DMS153 treated with DMSO at 0.1 percent for 48 hours (cell line): ENCODE measurements around the gene LSM7.

Experiments used
- DNase-seq: peaks from one replicate; lab custom pipeline; 2025; ENCODE audit not compliant: unreplicated experiment; lab: John Stamatoyannopoulos, UW

LSM7 gene

DNA sequence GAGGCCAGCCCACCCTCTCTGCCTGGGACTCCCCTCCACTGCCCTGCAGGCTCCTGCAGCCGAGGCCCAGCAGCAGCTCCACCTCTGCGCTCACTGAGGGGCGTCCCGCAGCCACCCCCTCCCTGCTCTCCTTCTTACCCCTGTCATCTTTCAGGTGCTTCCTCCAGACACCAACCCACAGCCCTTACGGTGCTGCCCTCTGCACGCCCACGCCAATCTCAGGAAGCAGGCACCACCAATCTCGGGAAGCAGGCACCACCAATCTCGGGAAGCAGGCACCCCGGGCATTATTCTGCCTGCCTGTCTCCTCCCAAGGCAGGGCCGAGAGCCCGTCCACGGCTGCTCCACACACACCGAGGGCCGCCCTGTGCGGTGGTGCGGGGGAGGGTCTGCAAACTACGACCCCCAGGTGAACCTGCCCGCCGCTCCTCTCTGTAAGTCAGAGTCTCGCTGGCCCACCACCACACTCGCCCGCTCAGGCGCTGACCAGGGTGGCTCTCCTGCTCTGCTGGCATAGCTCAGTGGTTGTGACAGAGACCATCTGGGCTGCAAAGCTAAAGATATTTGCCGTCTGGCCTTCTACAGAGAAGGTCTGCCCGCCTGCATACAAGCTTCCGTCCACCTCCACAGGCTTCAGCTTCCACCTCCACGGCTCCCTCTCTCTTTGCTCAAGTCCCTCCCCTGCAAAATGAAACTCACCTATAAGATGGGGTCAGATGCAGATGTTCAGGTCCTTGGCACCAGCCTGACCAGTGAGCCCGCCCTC is 2.9 kb downstream of the LSM7 start:
- no peak for DNase-seq

DNA sequence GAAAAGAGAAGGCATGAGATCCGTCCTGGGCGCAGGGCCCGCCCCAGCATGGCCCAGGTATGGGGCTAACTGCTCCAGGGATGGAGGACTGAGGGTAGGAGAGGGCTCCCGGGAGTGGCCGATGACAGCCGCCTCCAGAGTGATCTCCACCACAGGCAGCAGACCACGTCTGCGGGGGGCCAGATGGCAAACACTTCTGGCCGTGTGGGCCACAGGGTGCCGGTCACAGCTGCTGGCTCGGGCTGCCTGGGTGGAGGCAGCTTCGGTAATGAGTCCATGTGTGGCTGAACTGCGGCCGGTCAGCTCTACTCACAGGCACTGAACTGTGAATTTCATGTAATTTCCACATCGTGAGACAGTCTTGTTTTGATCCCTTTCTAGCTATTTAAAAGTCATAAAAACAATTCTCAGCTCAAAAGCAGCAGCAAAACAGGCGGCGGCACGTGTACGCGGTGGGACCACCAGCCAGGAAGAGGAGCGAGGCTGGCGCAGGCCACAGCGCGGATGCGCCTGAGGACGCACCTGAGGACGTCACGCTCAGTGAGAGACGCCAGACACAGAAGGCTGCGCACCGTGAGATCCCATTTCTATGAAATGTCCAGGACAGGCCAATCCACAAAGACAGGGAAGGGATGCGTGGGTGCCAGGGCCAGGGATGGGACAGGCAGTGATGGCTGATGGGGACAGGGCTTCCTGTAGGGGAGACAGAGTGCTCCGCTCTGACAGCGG is 4.0 kb downstream of the LSM7 start:
- DNase-seq, result no peak

DNA sequence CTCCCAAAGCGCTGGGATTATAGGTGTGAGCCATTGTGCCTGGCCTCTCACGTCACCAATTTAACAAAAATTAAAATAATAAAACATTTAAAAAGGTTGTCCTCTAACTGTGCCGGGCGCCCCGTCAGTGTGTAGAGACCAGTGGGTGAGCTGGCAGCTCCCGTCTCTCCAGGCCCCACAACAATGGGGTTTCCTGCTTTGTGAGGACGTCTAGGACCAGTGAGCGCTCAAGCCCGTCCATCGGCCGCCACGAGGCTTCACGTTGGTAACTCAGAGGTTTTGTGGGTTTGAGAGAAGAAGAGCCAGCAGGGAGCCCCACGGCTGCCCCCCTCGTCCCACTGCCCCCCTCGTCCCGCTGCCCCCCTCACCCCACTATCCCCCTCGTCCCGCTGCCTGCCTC is 4.7 kb downstream of the LSM7 start:
- no peak for DNase-seq

DNA sequence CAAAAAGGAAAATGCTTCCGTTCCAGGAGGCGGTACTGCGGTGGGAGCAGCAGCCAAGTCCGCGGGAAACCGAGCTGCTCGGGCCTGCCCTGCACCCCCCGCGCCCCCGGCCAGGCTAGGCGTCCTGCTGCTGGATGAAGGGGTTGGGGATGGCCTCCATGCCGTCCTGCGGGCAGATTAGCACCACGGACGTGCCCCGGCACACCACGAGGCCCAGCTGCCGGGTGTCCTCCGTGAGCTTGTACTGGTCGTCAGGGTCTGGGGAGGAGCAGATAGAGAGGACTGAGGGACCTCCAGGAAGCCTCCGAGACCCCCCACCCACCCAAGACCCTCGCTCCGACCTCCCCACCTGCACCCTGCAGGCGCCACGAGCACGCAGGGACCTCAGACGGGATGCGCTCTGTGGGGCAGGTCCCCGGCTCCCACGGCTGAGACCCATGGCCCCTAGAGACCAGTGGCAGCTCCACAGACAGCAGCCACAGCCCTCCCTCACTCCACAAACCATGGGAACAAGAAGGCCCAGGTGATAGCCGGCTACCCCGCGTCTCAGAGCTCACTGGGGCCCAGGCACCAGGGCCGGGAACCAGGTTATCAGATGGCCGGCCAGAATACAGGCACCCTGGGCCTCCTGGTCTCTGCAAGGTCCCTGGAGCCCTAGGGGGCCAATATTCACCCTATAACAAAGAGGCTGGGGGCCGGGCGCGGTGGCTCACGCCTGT is 6.7 kb downstream of the LSM7 start:
- DNase-seq, result no peak

DNA sequence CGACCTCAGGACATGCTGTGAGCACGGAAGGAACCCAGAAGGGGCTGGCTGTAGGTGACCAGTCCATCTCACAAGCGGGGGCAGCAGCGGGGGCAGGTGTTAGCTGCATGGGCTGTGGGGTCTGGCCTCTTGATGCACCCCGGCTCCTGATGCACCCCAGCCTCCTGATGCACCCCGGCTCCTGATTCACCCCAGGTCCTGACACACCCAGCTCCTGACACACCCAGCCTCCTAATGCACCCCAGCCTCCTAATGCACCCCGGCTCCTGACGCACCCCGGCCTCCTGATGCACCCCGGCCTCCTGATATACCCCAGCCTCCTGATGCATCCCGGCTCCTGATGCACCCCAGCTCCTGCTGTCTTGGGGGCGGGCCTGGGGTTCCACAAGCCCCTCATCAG is 7.4 kb downstream of the LSM7 start:
- DNase-seq, result no peak

DNA sequence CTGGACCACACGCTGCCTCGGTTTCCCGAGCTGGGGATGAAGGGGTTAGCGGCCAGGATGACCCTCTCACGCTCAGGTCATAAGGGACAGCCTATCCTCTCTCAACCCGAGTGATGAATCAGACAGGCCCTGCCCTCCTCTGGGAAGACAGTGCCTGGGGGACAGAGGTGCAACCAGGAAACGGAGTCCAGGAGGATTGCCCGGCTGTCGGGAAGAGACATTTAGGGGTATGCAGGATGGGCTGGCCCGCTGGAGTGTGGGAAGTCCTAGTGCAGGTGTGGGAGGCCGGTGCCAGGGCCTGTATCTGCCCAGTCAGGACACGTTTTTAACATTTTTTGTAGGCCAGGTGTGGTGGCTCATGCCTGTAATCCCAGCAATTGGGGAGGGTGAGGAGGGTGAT is 8.3 kb downstream of the LSM7 start:
- DNase-seq, result no peak

DNA sequence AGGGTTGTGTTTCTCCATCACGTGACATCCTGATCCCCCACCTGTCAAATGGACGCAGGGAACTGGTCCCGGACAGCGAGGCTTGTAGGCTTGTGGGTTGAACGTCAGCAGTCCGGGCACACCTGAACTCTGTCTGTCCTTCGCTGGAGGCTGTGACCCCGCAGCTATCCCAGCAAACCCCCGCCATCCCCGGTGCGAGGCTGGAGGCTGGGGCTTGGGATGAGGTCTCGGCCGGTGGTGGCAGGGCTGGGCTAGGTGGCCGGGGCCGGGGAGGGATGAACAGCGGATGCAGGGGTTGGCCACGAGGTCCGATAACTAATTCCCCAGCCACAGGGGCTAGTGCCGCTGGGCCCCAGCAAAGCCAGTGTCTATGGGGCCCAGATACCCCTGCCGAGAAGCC is 8.8 kb downstream of the LSM7 start:
- DNase-seq, result no peak

DNA sequence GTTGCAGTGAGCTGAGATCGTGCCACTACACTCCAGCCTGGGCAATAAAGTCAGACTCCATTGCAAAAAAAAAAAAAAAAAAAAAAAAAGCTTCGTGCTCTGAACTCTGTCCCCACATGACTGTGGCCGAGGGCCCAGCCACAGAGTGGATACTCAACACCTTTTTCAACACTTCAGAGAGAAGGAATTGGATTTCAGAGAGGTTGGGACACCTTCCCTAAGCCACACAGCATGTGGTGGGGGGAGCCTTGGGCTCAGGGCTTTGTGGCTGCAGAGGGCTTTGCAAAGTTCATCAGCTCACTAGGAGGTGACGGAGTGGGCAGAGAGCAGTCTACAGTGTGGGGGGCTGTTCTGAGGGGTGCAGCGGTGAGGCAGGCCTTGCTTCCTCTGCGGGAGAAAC is 9.5 kb downstream of the LSM7 start:
- DNase-seq, result no peak

DNA sequence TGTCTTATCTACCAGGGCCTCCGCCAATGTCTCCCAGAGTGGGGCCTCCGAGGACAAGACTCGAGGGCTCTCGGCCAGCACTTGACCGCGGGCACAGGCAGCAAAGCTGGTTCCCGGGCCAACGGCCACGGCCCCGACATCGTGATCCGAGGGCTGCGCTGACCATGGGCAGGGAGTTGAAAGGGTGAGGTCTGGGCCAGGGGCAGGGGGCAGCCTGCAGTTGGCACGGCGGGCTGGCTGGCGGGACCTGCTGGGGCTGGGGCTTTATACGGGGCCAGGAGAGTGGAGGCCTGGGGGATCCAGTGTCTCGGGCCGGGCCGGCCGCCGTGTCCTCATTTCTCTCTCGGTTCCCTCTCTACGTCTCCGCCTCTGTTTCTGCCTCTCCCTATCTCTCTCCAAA is 10.6 kb downstream of the LSM7 start:
- no peak for DNase-seq

DNA sequence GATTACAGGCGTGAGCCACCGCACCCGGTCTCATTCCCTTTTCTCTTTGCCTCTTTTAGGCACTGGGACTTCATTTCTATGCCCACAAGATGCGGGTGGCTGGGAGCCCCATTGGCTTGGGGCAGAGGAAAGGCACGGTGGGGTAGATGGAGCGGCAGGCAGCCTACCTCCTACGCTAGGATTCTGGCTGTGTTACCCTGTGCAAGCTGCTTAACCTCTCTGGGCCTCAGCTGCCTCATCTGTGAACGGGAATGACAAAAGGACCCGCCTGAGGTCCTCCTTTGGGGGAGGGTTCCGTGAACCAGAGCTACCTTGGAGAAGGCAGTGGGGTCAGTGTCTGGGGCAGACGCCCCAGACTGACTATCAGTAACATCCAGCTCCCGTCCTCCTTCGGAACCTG is 11.1 kb downstream of the LSM7 start:
- DNase-seq, result no peak

DNA sequence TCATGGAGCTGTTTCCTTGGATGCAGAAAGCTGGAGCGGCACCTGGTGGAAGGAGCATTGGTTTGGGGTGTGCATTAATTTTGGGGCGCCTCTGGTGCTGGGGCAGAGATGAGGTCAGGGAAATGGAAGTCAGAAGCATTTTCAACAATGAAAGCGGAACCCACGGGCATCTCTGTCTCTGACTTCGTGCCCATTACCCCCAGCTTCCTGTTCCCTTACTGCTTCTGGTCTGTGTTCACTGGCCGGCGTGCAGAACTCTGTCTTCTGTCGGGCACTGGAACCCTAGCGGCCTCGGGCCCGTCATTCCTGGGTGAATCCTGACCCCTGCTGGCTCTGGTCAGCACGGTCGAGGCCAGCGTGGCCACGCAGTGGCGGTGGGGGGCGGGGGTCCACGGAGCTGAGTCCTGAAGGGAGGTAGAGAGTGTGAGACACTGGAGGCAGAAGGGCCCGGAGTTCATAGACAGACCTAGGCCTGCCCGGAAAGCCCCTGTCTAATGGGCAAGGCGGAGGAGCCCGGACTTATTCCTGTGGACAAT is 12.5 kb downstream of the LSM7 start:
- no peak for DNase-seq

DNA sequence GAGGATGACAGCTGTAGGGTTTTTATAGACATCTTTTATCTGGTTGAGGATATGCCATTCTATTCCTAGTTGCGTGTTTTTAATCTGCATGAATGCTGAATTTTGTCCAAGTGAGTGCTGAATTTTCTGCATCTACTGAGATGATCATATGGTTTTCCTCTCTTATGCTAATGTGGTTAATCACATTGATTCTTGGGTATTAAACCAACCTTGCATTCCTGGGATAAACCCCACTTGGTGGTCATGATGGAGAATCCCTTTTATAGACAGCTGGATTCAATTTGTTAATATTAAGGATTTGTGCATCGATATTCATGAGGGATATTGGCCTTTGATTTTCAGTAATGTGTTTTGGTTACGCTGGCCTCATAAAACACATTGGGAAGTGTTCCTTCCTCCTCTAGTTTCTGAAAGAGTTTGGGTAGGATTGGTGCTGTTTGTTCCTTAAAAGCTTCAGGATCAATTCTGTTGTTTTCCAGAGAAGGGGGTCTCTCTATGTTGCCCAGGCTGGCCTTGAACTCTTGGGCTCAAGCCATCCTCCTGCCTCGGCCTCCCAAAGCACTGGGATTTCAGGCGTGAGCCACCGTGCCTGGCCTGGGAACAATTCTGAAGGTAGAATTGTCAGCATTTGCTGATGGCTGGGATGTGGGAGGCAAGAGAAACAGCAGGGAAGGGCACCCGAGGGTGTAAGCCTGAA is 13.1 kb downstream of the LSM7 start:
- DNase-seq, result no peak

DNA sequence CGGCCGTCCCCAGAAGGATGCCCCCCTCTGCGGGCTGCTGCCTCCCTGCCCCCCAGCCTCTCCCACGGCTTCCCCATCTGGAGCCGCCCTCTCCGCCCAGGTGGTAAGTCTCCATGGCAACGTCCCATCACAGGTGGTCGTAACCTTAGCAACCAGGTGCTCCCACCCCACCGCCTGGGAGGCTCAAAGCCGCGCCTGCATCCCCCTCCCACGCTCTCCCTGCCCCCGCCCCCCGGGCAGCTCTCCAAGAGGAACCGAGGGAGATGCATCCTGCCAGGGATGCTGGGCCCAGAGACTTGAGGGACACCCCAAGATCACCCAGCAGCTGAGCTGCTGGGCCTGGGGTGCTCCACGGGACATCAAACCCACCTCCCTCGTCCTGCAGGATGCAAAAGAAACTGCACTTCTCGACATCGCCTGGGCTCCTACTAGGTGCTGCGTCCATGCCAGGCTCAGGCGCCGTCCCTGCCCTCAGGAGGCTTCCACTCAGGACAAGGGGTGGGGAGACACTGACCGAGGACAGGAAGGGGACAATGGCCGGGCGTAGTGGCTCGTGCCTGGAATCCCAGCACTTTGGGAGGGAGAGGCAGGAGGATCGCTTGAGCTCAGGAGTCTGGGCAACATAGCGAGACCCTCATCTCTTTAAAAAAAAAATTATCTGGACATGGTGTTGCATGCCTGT is 15.4 kb downstream of the LSM7 start:
- no peak for DNase-seq

DNA sequence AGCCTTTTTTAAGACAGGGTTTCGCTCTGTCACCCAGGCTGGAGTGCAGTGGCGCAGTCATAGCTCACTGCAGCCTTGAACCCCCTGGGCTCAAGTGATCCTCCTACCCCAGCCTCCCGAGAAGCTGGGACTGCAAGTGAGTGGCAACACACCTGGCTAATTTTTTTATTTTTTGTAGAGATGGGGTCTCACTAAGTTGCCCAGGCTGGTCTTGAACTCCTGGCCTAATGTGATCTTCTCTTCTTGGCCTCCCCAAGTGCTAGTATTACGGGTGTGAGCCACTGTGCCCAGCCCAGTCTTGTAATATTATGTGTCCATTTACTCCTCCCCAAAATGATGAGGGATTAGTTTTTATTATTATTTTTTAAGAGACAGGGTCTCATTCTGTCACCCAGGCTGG is 17.3 kb downstream of the LSM7 start:
- DNase-seq, result no peak

DNA sequence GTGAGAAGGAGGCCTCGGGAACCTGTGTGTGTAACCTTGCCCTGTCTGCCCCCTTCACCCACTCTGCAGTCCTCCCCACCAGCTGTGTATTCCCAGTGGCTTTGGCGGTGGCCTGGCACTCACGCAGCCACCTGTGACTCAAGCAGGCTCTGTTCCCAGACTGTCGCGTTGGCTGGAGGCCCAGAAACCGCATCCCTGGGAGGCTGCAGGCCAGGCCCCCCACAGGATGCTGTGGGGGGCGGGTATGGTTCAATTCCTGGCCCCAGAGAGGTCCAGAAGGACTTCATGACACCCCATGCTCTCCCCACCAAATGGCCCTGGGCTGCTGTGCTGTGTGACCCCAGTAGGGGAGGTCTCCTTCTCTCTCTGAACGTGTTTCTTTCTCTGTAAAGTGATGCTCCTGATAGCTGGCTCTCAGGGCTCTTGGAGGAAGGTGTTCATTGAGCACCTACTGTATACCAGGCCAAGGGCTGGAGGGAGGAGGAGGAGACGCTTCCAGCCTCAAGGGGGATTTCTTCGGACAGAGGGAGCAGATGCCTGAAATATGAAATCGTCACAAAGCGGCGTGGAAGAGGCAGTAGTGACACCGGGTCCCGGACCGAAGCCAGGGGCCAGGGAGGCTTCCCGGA is 18.5 kb downstream of the LSM7 start:
- no peak for DNase-seq

DNA sequence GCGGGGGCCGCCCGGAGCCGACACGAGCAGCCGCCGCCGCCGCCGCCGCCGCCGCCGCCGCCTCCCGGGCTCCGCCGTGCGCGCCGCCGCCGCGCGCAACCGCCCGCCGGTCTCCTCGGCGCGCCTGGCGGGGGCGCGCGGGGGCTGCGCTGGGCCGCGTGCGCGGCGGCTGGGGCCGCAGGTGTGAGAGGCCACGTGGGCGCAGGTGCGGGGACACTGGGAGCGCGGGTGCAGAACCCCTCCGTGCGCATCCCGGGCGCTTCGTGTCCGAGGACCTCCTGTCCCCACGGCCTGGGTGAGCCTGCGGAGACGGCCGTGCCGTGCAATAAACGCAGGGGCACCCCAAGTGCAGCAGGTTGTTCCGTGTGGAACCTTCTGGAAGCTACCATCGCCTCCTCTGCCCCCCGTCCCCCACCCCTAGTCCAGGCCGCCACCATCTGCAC is 20.3 kb downstream of the LSM7 start, which contains the start of gene LINGO3:
Gene LINGO3 (minus strand): TSS at position 41 of the 443 bp plus-strand sequence. CDS start 16,378 bp downstream, outside the sequence.
- DNase-seq, result no peak

DNA sequence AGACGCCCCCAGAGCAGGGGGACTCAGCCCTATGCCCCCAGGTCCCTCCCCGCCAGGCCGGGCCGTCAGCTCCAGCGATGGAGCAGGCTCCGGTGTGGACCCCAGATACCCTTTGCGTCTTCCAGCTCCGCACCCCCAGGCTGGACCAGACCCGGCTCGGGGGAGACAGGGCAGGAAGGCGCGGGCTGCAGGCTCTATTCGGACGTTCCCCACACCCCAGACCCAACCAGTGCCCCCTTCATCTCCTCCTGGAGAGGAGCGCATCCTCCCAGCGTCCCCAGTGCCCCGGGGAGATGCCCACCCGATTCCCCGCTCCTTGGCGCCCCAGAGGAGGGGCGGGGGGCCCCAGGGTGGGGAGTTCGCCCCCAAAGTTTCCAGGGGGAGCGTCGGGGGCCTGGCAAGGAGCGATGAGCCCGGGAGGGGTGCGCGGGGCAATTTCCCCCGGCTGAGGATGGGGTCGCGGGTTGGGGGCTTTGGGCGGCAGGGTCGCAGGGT is 20.8 kb downstream of the LSM7 start:
- DNase-seq, result no peak

DNA sequence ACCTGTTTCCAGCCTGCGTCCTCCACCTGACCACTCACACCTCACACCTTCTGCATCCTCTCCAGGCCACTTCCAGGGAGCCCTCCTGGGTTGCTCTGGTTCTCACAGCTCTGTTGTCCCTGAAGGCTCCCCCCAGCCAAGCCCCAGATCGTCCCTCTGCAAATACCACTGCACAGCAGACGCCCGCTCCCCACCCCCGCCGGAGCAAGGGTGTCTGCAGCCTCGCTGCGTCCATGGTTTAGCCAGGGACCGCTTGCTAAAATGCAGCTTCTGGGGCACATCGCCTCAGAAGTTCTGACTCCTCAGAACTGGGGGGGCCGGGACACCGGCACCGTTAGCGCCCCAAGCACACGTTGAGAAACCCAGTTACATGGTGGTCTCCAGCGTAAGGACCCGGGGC is 21.4 kb downstream of the LSM7 start:
- DNase-seq, result no peak

DNA sequence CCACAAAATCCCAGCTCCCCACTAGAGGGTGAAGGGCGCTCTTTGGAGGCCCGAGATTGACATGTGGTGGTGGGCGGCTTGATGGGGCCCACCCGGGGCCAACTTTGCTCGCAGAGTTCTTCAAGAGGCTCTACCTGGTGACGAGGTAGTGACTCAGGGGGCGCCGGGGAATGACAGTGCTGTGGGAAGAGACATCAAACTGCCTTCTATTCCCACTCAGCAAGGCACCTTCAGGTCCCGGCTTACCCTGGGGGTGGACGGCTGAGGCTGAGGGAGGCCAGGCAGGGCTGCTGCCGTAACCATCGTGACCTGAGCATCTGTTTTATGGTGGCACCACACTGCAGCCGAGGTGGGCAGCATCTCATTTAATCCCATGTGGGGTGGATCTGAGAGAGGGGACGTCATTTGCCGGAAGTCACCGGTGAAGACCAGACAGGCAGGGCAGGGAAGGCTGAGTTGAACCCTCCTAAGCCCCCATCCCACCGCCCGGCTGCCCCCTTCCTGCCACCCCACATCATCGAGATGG is 22.0 kb downstream of the LSM7 start:
- no peak for DNase-seq
